GM21786 (cell line): Measurements from ENCODE around the gene IGF2.

ENCODE experiments used
- ATAC-seq: cut with Tn5 transposase; IDR thresholded peaks from one replicate; pipeline ENCODE4 v1.9.1; 2021; ENCODE audit not compliant: unreplicated experiment

IGF2 gene

GRCh38 chr11:2169626-2170570 is 30.7 kb upstream of the IGF2 start:
- no peak for ATAC-seq

GRCh38 chr11:2169005-2169378 is 29.8 kb upstream of the IGF2 start:
- ATAC-seq: no peak

- no peak for ATAC-seq
Measured at GRCh38 chr11:2168286-2169004, 29.3 kb upstream of the IGF2 start.

GRCh38 chr11:2167141-2168045 is 28.2 kb upstream of the IGF2 start:
- ATAC-seq: no peak

DNA sequence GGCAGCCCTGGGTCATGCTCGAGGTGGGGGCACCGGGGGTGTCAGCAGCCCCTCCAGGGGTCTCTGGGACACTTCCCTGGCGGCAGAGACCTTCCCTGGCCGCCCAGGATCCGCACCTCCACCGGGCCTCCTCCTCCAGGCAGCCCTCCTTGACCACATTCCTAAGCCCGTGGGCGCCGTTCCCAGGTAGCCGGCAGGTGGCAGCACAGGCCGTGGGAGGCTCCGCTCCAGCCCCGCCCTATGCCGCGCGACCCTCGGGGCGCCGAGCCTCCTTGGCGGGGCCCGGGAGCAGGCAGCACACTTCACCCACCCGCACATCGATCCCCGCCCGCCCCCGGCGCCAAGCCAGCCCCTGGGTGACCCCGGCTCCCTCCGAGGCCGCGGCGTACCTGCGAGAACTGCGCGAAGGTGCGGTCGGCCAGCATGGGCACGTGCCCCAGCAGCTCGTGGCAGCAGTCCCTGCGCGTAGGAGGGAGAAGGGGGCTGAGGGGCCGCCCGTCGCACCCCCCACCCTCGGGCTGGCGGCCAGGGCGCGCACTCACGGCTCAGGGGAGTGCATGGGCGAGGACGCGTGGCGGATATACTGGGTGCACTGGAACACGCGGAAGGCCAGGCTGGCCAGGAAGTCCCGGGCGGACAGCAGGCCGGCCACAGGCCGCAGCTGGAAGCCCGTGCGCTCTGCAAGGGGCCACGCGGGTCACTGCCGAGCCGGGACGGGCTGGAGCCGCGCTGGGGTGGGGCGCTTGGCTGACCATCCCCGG is 27.1 kb upstream of the IGF2 start:
- ATAC-seq: no peak

- ATAC-seq: no peak
Measured at GRCh38 chr11:2165571-2165970, 26.4 kb upstream of the IGF2 start.

GRCh38 chr11:2164861-2165555 is 25.8 kb upstream of the IGF2 start:
- ATAC-seq: no peak

DNA sequence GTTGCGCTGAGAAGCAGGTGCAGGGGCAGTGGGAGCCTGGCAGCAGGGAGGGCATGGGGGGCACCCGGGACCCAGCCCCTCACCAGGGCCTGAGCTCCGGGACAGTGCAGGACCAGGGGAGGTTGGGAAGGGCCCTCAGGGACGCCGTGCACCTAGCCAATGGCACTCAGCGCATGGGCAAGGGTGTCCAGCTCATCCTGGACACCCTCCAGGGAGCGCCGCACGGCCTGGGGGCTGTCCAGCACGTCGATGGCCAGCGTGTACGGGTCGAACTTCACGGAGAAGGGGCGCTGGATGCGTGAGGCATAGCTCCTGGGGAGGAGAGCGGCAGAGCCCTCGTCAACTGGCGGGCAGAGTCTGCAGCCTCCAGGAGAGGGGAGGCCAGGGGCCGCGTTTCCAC is 24.9 kb upstream of the IGF2 start:
- ATAC-seq: no peak

GRCh38 chr11:2163428-2163978 is 24.3 kb upstream of the IGF2 start:
- ATAC-seq: no peak

DNA sequence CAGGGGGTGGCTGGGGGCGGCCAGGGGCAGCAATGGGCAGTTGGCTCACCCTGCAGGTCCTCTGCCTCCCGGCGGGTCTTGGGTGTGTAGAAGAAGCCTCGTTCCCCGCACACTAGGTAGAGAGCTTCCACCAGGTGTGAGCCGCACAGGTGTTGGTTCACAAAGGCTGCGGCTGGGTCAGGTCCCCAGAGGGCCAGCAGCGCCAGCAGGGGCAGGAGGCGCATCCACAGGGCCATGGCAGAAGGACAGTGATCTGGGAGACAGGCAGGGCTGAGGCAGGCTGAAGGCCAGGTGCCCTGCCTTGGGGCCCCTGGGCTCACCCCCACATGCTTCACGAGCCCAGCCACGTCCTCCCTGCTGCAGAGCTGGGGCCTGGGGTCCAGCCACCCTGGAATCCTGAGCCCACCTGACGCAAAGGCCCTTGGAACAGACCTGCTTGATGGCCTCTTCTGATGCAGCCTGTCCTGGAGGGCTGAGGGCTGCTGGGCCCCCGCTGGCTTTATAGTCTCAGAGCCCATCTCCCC is 21.6 kb upstream of the IGF2 start, which contains the start of gene INS:
Gene INS (minus strand): TSS at position 474 of the 524 bp plus-strand sequence. CDS start 238 bp downstream, at position 236.
- no peak for ATAC-seq

- no peak for ATAC-seq
Measured at GRCh38 chr11:2159536-2160413, 20.6 kb upstream of the IGF2 start.

GRCh38 chr11:2158966-2159365 is 19.8 kb upstream of the IGF2 start:
- no peak for ATAC-seq

GRCh38 chr11:2158296-2158737 is 19.1 kb upstream of the IGF2 start:
- ATAC-seq: no peak

DNA sequence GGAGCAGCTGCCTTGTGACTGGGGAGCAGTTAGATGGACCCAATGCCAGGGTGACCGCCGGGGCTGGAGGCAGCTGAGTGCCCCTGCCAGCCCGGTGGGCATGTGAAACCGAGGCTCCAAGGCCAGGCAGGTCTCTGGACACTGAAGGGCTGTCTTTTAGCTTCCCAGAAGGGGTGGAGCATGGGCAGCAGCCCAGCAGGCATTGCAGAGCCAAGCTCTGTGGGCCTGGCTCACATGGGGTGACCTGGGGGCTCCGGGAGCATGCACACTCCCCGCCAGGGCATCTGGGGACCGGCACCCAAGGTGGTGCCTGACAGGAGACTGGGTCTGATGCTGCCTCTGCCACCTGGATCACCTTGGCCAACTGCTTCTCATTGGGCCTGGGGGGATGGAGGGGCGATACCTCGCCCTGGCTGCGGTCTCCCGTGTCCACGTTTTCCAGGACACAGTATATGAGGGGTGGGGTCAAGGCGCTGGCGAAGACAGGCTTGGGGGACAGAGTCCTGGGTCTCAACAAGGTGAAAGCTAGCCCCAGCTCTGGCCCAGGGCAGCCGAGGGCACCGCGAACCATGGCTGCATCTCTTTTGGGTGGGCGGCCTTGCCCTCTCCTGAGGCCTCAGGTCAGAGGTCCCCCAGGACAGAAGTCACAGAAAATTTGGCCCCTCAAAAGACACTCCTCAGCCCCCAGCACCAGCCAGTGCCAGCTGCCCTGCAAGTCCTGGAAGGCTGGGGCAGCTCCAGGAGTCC is 18.3 kb upstream of the IGF2 start:
- no peak for ATAC-seq

- no peak for ATAC-seq
Measured at GRCh38 chr11:2156416-2157182, 17.4 kb upstream of the IGF2 start.

- no peak for ATAC-seq
Measured at GRCh38 chr11:2155511-2155910, 16.3 kb upstream of the IGF2 start.

DNA sequence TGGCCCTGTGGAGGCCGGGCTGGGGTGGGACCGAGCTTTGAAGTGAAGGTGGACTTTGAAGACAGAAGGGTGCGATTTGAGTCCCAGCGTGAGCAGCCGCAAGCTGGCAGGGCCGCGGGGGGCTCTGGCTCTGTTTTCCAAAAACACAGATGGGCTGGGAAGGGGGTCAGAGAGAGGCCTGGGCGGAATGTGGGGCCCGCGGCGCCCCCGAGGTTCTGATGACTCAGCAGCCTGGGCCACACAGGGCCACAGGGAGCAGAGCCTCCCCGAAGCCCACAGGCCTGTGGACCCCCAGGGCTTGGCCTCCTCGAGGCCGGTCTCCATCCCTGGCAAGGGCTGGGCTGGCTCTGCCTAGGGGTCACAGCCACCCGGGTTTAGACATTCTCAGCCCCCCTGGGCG is 15.7 kb upstream of the IGF2 start:
- no peak for ATAC-seq
